Bronchial epithelial cell (primary cell): ENCODE data around the gene FGGY. TPM values are rescaled to one million over a fixed set of nuclear protein-coding genes. Genes with fewer than 3 reads are reported as not detected.

Experiments
- DNase-seq: peaks from one replicate; pipeline ENCODE4 v3.0.0-alpha.2; 2010; ENCODE audit warnings: low read depth
- FAIRE-seq: peaks from 2 replicates; lab custom pipeline; 2011; peaks lifted over from hg19 to GRCh38; lab: Jason Lieb, UNC
- H3K27me3 ChIP-seq: 2 replicates; pipeline ENCODE4 v1.5.1; 2011; ENCODE audit warnings: low read length; ENCODE audit not compliant: control insufficient read depth, insufficient read depth
- H3K36me3 ChIP-seq: 2 replicates; pipeline ENCODE4 v1.5.1; 2011; ENCODE audit warnings: low read length; ENCODE audit not compliant: control insufficient read depth, insufficient read depth
- H3K4me3 ChIP-seq: 2 replicates; pipeline ENCODE4 v1.5.1; 2011; ENCODE audit warnings: mild to moderate bottlenecking, low read depth, low read length, control low read depth
- total RNA-seq: library from RNA; depleted of rRNA; stranded (reverse); fragments of >200 nt; gene quantifications from 2 replicates; pipeline ENCODE4 v1.2.1, GENCODE V29; 2014
- TF ChIP-seq, protein P1 (sequence below): IDR thresholded peaks from 2 replicates; pipeline ENCODE4 v1.5.1; 2011; ENCODE audit warnings: mild to moderate bottlenecking, moderate library complexity, low read length, control low read depth, inconsistent platforms; ENCODE audit not compliant: insufficient read depth, severe bottlenecking

Gene FGGY
- total RNA-seq, 1 donor from 2014 or later = 20.0 TPM

GRCh38 chr1:59509341-59509875, 212.5 kb downstream of the FGGY start:
- H3K36me3 ChIP-seq = peaks cover 1% of the 10 kb centered on the region
- H3K27me3 ChIP-seq = no peaks in the 10 kb centered on the region
- H3K4me3 ChIP-seq = no peak overlapping the region
- FAIRE-seq (no peak), DNase-seq (no peak)
- TF ChIP-seq, protein P1, sequence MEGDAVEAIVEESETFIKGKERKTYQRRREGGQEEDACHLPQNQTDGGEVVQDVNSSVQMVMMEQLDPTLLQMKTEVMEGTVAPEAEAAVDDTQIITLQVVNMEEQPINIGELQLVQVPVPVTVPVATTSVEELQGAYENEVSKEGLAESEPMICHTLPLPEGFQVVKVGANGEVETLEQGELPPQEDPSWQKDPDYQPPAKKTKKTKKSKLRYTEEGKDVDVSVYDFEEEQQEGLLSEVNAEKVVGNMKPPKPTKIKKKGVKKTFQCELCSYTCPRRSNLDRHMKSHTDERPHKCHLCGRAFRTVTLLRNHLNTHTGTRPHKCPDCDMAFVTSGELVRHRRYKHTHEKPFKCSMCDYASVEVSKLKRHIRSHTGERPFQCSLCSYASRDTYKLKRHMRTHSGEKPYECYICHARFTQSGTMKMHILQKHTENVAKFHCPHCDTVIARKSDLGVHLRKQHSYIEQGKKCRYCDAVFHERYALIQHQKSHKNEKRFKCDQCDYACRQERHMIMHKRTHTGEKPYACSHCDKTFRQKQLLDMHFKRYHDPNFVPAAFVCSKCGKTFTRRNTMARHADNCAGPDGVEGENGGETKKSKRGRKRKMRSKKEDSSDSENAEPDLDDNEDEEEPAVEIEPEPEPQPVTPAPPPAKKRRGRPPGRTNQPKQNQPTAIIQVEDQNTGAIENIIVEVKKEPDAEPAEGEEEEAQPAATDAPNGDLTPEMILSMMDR = no peak

- DNase-seq (no peak), FAIRE-seq (no peak)
- TF ChIP-seq, protein P1 = no peak
- H3K27me3 ChIP-seq = no peaks in the 10 kb centered on the region
- no peak overlapping the region for H3K4me3 ChIP-seq
- H3K36me3 ChIP-seq = peaks cover 1% of the 10 kb centered on the region
Observed at GRCh38 chr1:59510249-59510648, 213.4 kb downstream of the FGGY start.

- Histone ChIP-seq H3K4me3 (no peak overlapping the region), H3K27me3 (no peaks in the 10 kb centered on the region), H3K36me3 (peaks cover 1% of the 10 kb centered on the region)
- TF ChIP-seq, protein P1 = no peak
- DNase-seq (no peak), FAIRE-seq (no peak)
Observed at GRCh38 chr1:59511476-59512465, 214.9 kb downstream of the FGGY start.

DNA sequence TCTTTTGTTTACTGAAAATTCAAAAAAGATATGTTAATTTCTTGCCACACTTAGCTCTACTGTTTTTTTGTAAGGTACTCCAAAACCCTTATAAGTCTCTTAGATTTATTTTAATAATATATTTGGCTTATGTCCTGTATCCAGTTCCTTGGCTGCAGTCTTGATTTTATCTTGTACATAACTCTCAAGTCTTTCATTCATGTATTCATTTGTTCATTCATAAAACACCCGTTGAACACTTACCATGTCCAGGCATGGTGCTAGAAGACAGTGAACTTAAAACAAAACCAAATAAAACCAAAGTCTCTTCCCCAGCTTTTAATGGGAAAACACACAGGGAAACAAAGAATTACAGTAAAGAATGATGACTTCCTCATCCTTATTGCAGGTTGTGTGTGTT, 215.8 kb downstream of the FGGY start:
- FAIRE-seq (no peak), DNase-seq (no peak)
- H3K4me3 ChIP-seq = no peak overlapping the region
- peaks cover 1% of the 10 kb centered on the region for H3K36me3 ChIP-seq
- TF ChIP-seq, protein P1 = no peak
- H3K27me3 ChIP-seq = no peaks in the 10 kb centered on the region

GRCh38 chr1:59514061-59514909, 217.4 kb downstream of the FGGY start:
- no peak overlapping the region for H3K4me3 ChIP-seq
- DNase-seq (no peak), FAIRE-seq (no peak)
- TF ChIP-seq, protein P1 = no peak
- peaks cover 1% of the 10 kb centered on the region for H3K36me3 ChIP-seq
- no peaks in the 10 kb centered on the region for H3K27me3 ChIP-seq
